Activated CD4-positive, alpha-beta T cell treated with anti-CD3 and anti-CD28 coated beads for 36 hours (primary cell): Measurements from ENCODE around the gene ID3. TPM values are rescaled to one million over a fixed set of nuclear protein-coding genes. Genes with fewer than 3 reads are reported as not detected.
A peak's percentile ranks its signal among the peaks of the same experiment; 100 is the strongest.
"Not testable (repeated sequence)": the region's sequence is repeated elsewhere in the genome, so short reads cannot be mapped to it uniquely, and the experiment has no call there.

ENCODE experiments used
- ATAC-seq: fragments of 200-7000 bp; cut with Tn5 transposase; one replicate; pipeline ENCODE4 v1.10.0; 2021; ENCODE audit warnings: mild to moderate bottlenecking, moderate library complexity
- CTCF ChIA-PET: fragments of 350-600 bp; sonication (Branson Sonifier 250); formaldehyde crosslinking; loops from one replicate; lab custom pipeline; 2021; ENCODE audit warnings: antibody characterized with exemption; lab: Charles Lee
- POLR2A ChIA-PET: fragments of 350-600 bp; sonication (Branson Sonifier 250); formaldehyde crosslinking; loops from one replicate; lab custom pipeline; 2021; ENCODE audit warnings: antibody characterized with exemption, inconsistent platforms; lab: Charles Lee
- DNase-seq: peaks from one replicate; pipeline ENCODE4 v3.0.0-alpha.2; 2020
- H3K27ac Mint-ChIP-seq: one replicate; pipeline ENCODE4 v1.8.0; 2021; ENCODE audit warnings: mixed read lengths
- H3K27me3 Mint-ChIP-seq: one replicate; pipeline ENCODE4 v1.8.0; 2021; ENCODE audit warnings: mixed read lengths
- H3K36me3 Mint-ChIP-seq: one replicate; pipeline ENCODE4 v1.8.0; 2021; ENCODE audit warnings: low read depth, mixed read lengths
- H3K4me1 Mint-ChIP-seq: one replicate; pipeline ENCODE4 v1.8.0; 2021; ENCODE audit warnings: mixed read lengths
- H3K4me3 Mint-ChIP-seq: one replicate; pipeline ENCODE4 v1.8.0; 2021; ENCODE audit warnings: mild to moderate bottlenecking, moderate library complexity, mixed read lengths
- H3K9me3 Mint-ChIP-seq: one replicate; pipeline ENCODE4 v1.8.0; 2021; ENCODE audit warnings: low read depth, mixed read lengths
- intact Hi-C, 2 experiments: fragments of 100-400 bp; cut with DNase I in 1 of 2; cut with micrococcal nuclease in 1 of 2; formaldehyde crosslinking; loops; one replicate each; pipeline versions ENCODE4 v1.14.2 to v1.15.1; 2022 to 2024; cut with DNase I, micrococcal nuclease
- total RNA-seq, 2 experiments: library from RNA; stranded (reverse); gene quantifications; one replicate each; pipeline ENCODE4 v1.2.3, GENCODE V29; 2021

ID3 gene
- total RNA-seq, 2 experiments from 2014 or later: 42.6 to 43.9 TPM

DNA sequence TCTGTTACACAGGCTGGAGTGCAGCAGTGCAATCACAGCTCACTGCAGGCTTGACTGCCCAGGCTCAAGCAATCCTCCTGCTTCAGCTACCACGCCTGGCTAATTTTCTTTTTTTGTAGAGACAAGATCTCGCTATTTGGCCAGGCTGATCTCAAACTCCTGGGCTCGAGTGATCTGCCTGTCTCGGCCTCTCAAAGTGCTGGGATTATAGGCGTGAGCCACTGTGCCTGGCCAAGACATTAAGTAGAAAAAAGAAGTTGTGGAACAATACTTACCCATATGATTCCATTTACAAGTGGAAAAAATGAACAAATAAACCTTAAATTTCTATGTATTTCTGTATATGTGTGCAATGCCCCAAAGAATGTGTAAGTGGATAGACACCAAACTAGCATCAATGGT, 30.3 kb upstream of the ID3 start:
- Mint-ChIP-seq H3K4me3 (no peak overlapping the region), H3K27me3 (no peaks in the 10 kb centered on the region), H3K27ac (no peak overlapping the region), H3K9me3 (no peaks in the 10 kb centered on the region), H3K4me1 (peaks cover 56% of the 10 kb centered on the region), H3K36me3 (no peaks in the 10 kb centered on the region)
- ATAC-seq (no peak), DNase-seq (no peak)
- CTCF ChIA-PET: no interaction called here
- POLR2A ChIA-PET: no interaction called here
- intact Hi-C loops: no loop called here

DNA sequence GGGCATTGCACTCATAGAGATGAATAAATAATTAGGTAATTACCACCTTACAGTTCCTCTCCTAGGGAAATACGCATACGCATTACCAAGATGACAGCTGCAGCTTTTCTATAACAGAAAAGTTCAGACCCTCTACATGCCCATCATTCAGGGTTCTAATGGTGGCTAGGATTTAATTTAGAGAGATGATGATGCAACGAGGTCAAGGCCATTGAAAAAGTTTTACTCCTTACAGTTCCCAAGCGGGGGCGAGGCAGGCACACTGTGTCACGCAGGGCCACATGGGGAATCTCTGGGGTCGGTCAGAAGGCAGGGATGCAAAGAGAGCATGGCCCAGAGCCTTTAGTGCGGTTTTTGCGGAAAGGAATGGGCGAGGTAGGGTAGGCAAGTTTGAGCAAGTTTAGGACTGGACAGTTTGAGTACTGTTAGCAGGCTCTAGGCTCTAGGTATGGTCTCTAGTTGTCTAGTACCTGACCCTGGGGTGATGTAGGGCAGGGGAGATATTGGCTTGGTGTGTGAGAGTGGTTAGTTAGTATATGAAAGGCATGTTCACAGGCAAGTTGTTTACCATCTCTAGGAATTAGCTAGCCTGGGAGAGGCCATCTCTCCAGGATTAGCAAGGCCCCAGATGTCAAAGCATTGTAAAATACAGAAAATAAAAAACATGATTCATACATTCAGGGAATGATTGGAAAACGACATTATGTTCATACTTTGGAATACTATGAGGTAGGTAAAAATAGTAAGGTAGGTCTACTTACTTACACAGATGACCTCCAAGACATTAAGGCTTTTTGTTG, 29.6 kb upstream of the ID3 start:
- Mint-ChIP-seq H3K9me3 (no peaks in the 10 kb centered on the region), H3K27me3 (no peaks in the 10 kb centered on the region), H3K4me1 (peaks cover 49% of the 10 kb centered on the region), H3K36me3 (no peaks in the 10 kb centered on the region), H3K27ac (no peak overlapping the region), H3K4me3 (no peak overlapping the region)
- DNase-seq (no peak), ATAC-seq (no peak)
- intact Hi-C loops: no loop called here
- CTCF ChIA-PET: no interaction called here
- POLR2A ChIA-PET: no interaction called here

- no peak for DNase-seq
- POLR2A ChIA-PET: interaction anchor here (1.1 kb wide), 1 partner anchor 9 kb away, joined by 3 read pairs; no protein-coding TSS in a partner anchor
Observed at GRCh38 chr1:23585321-23586022, 26.2 kb upstream of the ID3 start.

DNA sequence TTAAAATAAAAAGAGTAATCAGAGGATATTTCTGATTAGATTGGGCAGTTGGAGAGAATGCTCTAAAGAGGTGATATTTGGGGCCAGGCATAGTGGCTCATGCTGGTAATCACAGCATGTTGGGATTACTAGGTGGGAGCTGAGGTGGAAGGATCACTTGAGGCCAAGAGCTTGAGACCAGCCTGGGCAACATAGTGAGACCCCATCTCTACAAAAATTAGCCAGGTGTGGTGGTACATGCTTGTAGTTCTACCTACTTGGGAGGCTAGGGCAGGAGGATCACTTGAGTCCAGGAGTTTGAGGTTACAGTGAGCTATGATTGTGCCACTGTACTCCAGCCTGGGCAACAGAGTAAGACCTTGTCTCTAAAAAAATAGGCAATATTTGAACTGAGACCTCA, 24.4 kb upstream of the ID3 start:
- H3K27ac Mint-ChIP-seq, H3K27me3 Mint-ChIP-seq, POLR2A ChIA-PET, ATAC-seq, intact Hi-C loops, DNase-seq, H3K9me3 Mint-ChIP-seq, H3K4me3 Mint-ChIP-seq, H3K36me3 Mint-ChIP-seq: not testable (repeated sequence)
- H3K4me1 Mint-ChIP-seq: peaks cover 15% of the 10 kb centered on the region
- CTCF ChIA-PET: interaction anchor here (0.7 kb wide), 1 partner anchor 44 kb away, joined by 3 read pairs; no protein-coding TSS in a partner anchor

More at GRCh38 chr1:23585321-23586022, 26.2 kb upstream of the ID3 start:
- no peak overlapping the region for H3K4me3 Mint-ChIP-seq
- H3K27ac Mint-ChIP-seq: no peak overlapping the region
- no peaks in the 10 kb centered on the region for H3K9me3 Mint-ChIP-seq
- no peak for ATAC-seq
- H3K4me1 Mint-ChIP-seq: peaks cover 18% of the 10 kb centered on the region
- intact Hi-C loops: no loop called here
- H3K27me3 Mint-ChIP-seq: no peaks in the 10 kb centered on the region
- H3K36me3 Mint-ChIP-seq: no peaks in the 10 kb centered on the region
- CTCF ChIA-PET: interaction anchor here (1.0 to 1.3 kb wide), 2 partner anchors 26 to 50 kb away, joined by 4 to 5 read pairs; partner anchors contain the start of gene ID3

DNA sequence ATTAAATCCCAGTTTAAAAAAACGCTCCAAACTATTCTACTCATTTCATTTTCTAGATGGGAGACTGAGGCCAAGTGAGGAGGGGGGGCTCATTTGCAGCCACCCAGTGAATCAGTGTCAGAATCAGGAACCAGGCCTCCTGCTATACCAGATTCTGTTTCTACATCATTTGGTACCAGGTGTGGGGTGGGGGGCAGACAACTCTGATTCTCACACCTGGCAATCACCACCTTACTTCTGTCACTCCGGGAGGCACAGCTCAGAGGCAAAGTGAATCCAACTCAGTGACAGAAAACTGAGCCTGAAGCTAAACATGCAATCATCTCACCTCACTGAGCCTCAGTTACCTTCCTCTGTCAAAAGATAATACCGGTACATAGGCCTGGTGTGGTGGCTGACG, 23.5 kb upstream of the ID3 start:
- Mint-ChIP-seq H3K36me3 (no peaks in the 10 kb centered on the region), H3K4me3 (no peak overlapping the region), H3K27me3 (no peaks in the 10 kb centered on the region), H3K4me1 (peaks cover 24% of the 10 kb centered on the region), H3K9me3 (no peaks in the 10 kb centered on the region), H3K27ac (no peak overlapping the region)
- POLR2A ChIA-PET: no interaction called here
- DNase-seq (no peak), ATAC-seq (no peak)
- CTCF ChIA-PET: interaction anchor here (0.7 to 1.0 kb wide), 2 partner anchors 10 to 45 kb away, joined by 3 to 4 read pairs; no protein-coding TSS in a partner anchor
- intact Hi-C loops: no loop called here

DNA sequence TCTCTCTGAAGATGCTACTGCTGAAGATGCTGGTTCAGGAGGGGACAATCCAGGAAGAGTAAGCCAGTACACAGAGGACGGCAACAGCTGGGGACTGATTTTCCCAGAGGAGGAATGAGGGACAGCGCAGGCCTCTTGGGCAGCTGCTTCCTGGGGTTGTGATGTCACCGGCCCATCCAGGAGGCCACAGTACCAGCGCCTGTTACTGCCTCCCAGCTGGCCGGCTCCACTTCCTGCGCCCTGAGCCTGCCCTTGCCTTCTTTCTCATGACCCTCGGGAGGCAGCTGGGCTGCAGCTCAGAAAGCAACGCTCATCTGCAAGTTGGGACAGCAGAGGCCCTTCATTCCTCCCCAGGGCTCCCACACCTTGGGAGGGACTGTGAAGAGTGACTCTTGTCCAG, 21.9 kb upstream of the ID3 start:
- H3K36me3 Mint-ChIP-seq: no peaks in the 10 kb centered on the region
- ChIA-PET POLR2A (no interaction called here), CTCF (interaction anchor here (0.8 to 1.5 kb wide), 8 partner anchors 9 to 54 kb away, joined by 3 to 7 read pairs (median 4); no protein-coding TSS in a partner anchor)
- DNase-seq (no peak), ATAC-seq (no peak)
- H3K27me3 Mint-ChIP-seq: no peaks in the 10 kb centered on the region
- intact Hi-C loops: no loop called here
- H3K4me1 Mint-ChIP-seq: peaks cover 39% of the 10 kb centered on the region
- H3K27ac Mint-ChIP-seq: peak overlapping the region; percentile 5
- no peak overlapping the region for H3K4me3 Mint-ChIP-seq
- no peaks in the 10 kb centered on the region for H3K9me3 Mint-ChIP-seq

DNA sequence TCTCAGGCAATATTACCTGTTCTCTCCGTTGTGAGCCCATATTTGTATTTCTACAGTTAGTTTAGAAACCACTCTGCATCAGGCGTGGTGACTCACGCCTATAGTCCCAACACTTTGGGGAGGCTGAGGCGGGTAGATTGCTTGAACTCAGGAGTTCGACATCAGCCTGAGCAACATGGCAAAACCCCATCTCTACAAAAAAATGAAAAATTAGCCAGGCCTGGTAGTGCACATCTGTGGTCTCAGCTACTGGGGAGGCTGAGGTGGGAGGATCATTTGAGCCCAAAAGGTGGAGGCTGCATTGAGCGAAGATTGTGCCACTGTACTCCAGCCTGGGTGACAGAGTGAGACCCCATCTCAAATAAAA, 19.7 kb upstream of the ID3 start:
- intact Hi-C loops: loop anchor here in 1 of 2 experiments (5.0 kb wide), 1 partner anchor 43 kb away; no protein-coding TSS in a partner anchor
- no peak overlapping the region for H3K27ac Mint-ChIP-seq
- no peaks in the 10 kb centered on the region for H3K27me3 Mint-ChIP-seq
- ChIA-PET CTCF (no interaction called here), POLR2A (no interaction called here)
- DNase-seq: peak; percentile 58
- ATAC-seq: peak; percentile 39
- H3K4me1 Mint-ChIP-seq: peaks cover 47% of the 10 kb centered on the region
- no peak overlapping the region for H3K4me3 Mint-ChIP-seq
- no peaks in the 10 kb centered on the region for H3K36me3 Mint-ChIP-seq
- H3K9me3 Mint-ChIP-seq: no peaks in the 10 kb centered on the region

GRCh38 chr1:23578311-23578996, 19.2 kb upstream of the ID3 start:
- ATAC-seq (no peak), DNase-seq (no peak)
- Mint-ChIP-seq H3K9me3 (no peaks in the 10 kb centered on the region), H3K36me3 (no peaks in the 10 kb centered on the region), H3K4me3 (peak overlapping the region; percentile 1), H3K4me1 (peaks cover 47% of the 10 kb centered on the region), H3K27ac (peak overlapping the region; percentile 49), H3K27me3 (no peaks in the 10 kb centered on the region)
- intact Hi-C loops: loop anchor here in 1 of 2 experiments (5.0 kb wide), 1 partner anchor 44 kb away; no protein-coding TSS in a partner anchor
- POLR2A ChIA-PET: no interaction called here
- CTCF ChIA-PET: interaction anchor here (1.8 to 2.0 kb wide), 2 partner anchors 13 to 56 kb away, joined by 7 to 11 read pairs; no protein-coding TSS in a partner anchor

DNA sequence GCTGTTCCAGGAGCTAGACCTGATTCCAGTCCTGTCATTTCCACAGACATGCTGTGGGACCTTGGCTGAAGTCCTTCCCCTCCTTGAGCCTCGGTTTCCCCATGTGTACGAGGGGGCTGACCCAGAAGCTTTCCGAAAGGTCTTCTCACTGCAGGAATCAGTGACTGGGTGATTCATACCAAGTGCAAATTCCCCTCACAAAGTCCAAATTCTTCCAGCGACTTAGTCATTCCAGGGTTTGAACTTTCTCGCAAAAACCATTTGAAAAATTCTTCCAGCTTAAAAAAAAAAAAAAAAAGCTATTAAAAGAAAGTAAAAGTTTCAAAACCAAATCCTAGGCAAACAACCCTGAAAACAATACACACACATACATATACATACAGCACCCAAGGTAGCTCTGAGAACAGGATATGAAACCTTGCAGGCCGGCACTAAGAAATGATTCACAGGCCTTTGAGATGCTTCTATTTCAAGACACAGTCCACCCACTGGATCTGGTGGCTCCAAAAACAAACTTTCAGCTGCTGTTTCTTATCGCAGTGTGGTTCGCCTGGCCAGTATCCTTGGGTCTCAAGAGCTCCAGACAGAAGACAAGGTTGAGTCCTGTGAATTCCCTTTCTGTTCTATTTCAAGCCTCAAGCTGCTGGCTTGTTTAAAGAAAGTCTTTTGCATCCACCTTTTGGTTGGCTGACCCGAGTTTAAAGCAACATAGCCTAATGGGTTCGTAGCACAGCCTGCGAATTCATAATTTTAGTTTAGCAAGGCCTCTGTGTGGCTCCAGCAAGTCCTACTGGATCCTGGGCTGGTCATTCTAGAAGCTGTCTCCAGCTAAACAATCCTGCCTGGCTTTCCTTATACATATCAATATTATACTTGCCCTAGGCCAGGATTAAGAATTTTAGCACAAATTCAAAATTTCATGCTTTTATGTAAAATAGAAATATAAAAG, 18.0 kb upstream of the ID3 start:
- Mint-ChIP-seq H3K36me3 (no peaks in the 10 kb centered on the region), H3K4me1 (peaks cover 47% of the 10 kb centered on the region), H3K27me3 (no peaks in the 10 kb centered on the region), H3K4me3 (peak overlapping the region; percentile 8), H3K9me3 (no peaks in the 10 kb centered on the region), H3K27ac (peak overlapping the region; percentile 79)
- CTCF ChIA-PET: interaction anchor here (0.5 to 3.5 kb wide), 18 partner anchors 9 to 273 kb away, joined by 3 to 28 read pairs (median 4); partner anchors contain the start of genes E2F2 and ID3
- DNase-seq: peak; percentile 73
- POLR2A ChIA-PET: interaction anchor here (0.5 to 1.6 kb wide), 10 partner anchors 8 to 994 kb away, joined by 3 to 13 read pairs (median 4); partner anchors contain the start of genes ID3 and PITHD1
- ATAC-seq: peak; percentile 98
- intact Hi-C loops: loop anchor here (1.0 to 5.0 kb wide), 5 partner anchors 13 to 45 kb away; partner anchors contain the start of gene ID3 (in 1 of the 2)
